ENCODE measurements around the gene SPNS3.

DNA sequence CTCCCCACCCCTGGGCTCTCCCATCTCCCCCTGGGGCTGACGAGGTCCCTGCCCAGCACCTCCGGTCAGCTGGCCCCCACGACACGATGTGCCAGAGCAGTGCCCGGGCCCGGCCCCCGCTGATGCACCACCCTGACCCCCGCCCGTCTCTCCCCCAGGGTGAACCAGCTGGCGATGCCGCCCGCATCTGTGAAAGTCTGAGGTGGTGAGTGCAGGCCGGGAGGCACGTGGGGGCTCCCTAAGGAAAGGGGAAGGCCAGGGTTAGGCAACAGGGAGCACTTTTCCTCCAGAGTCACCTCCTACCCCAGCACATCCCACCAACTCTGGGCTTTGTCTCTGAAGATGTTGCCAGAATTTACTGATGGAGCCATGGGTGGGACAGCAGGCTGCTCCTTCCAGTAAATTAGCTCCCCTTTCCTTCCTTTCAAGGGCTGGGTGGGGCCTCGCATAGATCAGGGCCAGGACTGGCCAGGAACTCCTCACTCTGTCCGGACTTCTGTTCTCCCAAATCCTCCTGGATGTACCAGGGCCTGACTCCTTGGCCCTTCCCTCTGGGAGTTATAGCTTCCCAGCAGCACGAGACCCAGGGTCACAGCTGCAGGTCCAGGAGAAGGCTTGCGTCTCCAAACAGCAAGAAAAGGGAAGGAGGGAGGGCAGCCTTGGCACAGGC lies 103.1 kb downstream of the SPNS3 start:
- TF ChIP-seq CTCF (IDR thresholded peaks at IDR 0.05) (no peak), POLR2A (IDR thresholded peaks at IDR 0.05) (no peak)

Measured in lower leg skin (tissue), 3 donors.